Esophagus muscularis mucosa (tissue), 4 donors: ENCODE results near the gene ADK. TPM values are rescaled to one million over a fixed set of nuclear protein-coding genes. Genes with fewer than 3 reads are reported as not detected.
A peak's percentile ranks its signal among the peaks of the same experiment; 100 is the strongest.
"Not testable (repeated sequence)": the region's sequence is repeated elsewhere in the genome, so short reads cannot be mapped to it uniquely, and the experiment has no call there.

Experiments used
- DNase-seq: peaks from one replicate; pipeline ENCODE4 v3.0.0-alpha.2; 2017; ENCODE audit errors: extremely low spot score
- H3K27ac ChIP-seq, 4 donors: fragments of 200-600 bp; sonication (generic); replicated peaks in 1 of 4; 1 replicate in 3 of 4; 2 replicates in 1 of 4; pipeline ENCODE4 v1.5.1; 2016 to 2019; ENCODE audit warnings: mild to moderate bottlenecking in 1 of 4
- H3K27me3 ChIP-seq, 4 donors: fragments of 200-600 bp; sonication (generic); one replicate each; pipeline versions ENCODE4 v1.5.1 to v1.6.0; 2016 to 2019
- H3K36me3 ChIP-seq, 4 donors: fragments of 200-600 bp; sonication (generic); one replicate each; pipeline ENCODE4 v1.5.1; 2016 to 2019
- H3K4me1 ChIP-seq, 4 donors: fragments of 200-600 bp; sonication (generic); one replicate each; pipeline ENCODE4 v1.5.1; 2016 to 2019
- H3K4me3 ChIP-seq, 4 donors: fragments of 200-600 bp; sonication (generic); 1 replicate in 2 of 4; 2 replicates in 2 of 4; pipeline ENCODE4 v1.5.1; 2016 to 2019; ENCODE audit warnings: mild to moderate bottlenecking in 4 of 4, moderate library complexity in 1 of 4
- H3K9me3 ChIP-seq, 4 donors: fragments of 200-600 bp; sonication (generic); 1 replicate in 3 of 4; 2 replicates in 1 of 4; pipeline ENCODE4 v1.5.1; 2016 to 2019
- EP300 ChIP-seq: sonication (generic); formaldehyde crosslinking; IDR thresholded peaks from one replicate; pipeline ENCODE4 v1.6.1; 2017; ENCODE audit warnings: antibody characterized with exemption
- POLR2A ChIP-seq: fragments of 450-650 bp; IDR thresholded peaks from one replicate; pipeline ENCODE4 v1.6.1; 2017; ENCODE audit warnings: antibody characterized with exemption, moderate library complexity, mild to moderate bottlenecking, low read depth
- POLR2AphosphoS5 ChIP-seq, 2 donors: sonication (generic); formaldehyde crosslinking; IDR thresholded peaks; one replicate each; pipeline ENCODE4 v1.6.1; 2017; ENCODE audit warnings: antibody characterized with exemption in 2 of 2
- WGBS: methylation state at CpG from one replicate; pipeline ENCODE4 v1.1.5; 2018; 5-methylcytosine and 5-hydroxymethylcytosine counted together
- intact Hi-C: fragments of 100-400 bp; cut with DNase I; formaldehyde crosslinking; loops from one replicate; pipeline ENCODE4 v1.15.1; 2023
- total RNA-seq, 4 donors: library from RNA; depleted of rRNA; stranded (reverse); fragments of >200 nt; gene quantifications; one replicate each; pipeline versions ENCODE4 v1.1.0 to v1.2.1, GENCODE V29; 2016
- TF ChIP-seq, protein P1 (sequence below), 3 experiments: fragments of 200-600 bp in 2 of 3; fragments of 450-650 bp in 1 of 3; sonication (generic) in 2 of 3; IDR thresholded peaks; one replicate each; pipeline ENCODE4 v1.5.1; 2017 to 2019; ENCODE audit warnings: antibody characterized with exemption in 3 of 3, mild to moderate bottlenecking in 2 of 3, moderate library complexity in 1 of 3

ADK gene
- total RNA-seq, 4 donors from 2014 or later, result 20.2 to 23.3 (median 21.2) TPM

DNA sequence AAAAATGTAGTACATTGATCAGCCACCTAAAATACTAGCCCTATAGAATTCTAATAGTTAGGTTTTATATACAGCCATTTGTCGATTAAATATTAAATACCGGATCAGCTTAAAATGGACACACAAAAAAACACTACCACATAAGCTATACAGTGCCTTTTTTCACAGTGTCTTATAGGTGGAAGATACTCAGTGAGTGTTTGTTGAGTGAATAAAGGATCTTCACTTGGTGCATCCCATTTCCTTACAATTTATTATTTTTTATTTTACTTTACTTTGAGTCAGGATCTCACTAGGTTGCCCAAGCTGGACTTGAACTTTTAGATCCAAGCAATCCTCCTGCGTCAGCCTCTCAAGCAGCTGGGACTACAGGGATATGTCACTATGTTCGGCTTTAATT, 340.0 kb downstream of the ADK start:
- Histone ChIP-seq H3K27me3 (no peaks in the 10 kb centered on the region), H3K4me1 (peaks cover 0 to 9% (median 6%) of the 10 kb centered on the region in 4 donors), H3K9me3 (no peaks in the 10 kb centered on the region), H3K36me3 (no peaks in the 10 kb centered on the region), H3K27ac (no peak overlapping the region), H3K4me3 (no peak overlapping the region)
- 99% methylated on average over 4 of the region's 4 CpGs for whole genome bisulfite sequencing
- intact Hi-C loops, result no loop called here
- no peak for DNase-seq
- TF ChIP-seq, protein P1, sequence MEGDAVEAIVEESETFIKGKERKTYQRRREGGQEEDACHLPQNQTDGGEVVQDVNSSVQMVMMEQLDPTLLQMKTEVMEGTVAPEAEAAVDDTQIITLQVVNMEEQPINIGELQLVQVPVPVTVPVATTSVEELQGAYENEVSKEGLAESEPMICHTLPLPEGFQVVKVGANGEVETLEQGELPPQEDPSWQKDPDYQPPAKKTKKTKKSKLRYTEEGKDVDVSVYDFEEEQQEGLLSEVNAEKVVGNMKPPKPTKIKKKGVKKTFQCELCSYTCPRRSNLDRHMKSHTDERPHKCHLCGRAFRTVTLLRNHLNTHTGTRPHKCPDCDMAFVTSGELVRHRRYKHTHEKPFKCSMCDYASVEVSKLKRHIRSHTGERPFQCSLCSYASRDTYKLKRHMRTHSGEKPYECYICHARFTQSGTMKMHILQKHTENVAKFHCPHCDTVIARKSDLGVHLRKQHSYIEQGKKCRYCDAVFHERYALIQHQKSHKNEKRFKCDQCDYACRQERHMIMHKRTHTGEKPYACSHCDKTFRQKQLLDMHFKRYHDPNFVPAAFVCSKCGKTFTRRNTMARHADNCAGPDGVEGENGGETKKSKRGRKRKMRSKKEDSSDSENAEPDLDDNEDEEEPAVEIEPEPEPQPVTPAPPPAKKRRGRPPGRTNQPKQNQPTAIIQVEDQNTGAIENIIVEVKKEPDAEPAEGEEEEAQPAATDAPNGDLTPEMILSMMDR (IDR thresholded peaks at IDR 0.05), result no peak
- no peak for TF ChIP-seq POLR2AphosphoS5 (IDR thresholded peaks at IDR 0.05)

DNA sequence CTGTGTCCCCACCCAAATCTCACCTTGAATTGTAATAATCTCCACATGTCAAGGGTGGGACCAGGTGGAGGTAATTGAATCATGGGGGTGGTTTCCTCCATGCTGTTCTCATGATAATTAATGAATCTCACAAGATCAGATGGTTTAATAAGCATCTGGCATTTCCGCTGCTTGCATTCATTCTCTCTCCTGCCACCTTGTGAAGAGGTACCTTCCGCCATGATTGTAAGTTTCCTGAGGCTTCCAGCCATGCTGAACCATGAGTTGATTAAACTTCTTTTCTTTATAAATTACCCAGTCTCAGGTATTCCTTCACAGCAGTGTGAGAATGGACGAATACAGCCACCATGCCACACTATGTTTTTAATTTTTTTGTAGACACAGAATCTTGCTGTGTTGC, 345.3 kb downstream of the ADK start:
- H3K36me3 ChIP-seq, H3K9me3 ChIP-seq, H3K27me3 ChIP-seq, DNase-seq, H3K4me3 ChIP-seq, intact Hi-C loops, H3K27ac ChIP-seq: not testable (repeated sequence)
- H3K4me1 ChIP-seq, result peaks cover 6 to 16% (median 12%) of the 10 kb centered on the region in 4 donors
- WGBS, result 94% methylated on average over 3 of the region's 3 CpGs

DNA sequence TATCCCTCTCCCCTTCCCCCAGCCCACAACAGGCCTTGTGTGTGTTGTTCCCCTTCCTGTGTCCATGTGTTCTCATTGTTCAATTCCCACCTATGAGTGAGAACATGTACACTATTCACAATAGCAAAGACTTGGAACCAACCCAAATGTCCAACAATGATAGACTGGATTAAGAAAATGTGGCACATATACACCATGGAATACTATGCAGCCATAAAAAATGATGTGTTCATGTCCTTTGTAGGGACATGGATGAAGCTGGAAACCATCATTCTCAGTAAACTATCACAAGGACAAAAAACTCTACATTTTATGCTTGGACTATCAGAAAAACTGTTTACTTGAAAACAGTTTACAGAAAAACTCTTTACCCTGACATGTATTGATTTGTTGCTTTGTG, 347.6 kb downstream of the ADK start:
- H3K27me3 ChIP-seq, DNase-seq, H3K27ac ChIP-seq, intact Hi-C loops, H3K4me3 ChIP-seq, H3K36me3 ChIP-seq, H3K9me3 ChIP-seq: not testable (repeated sequence)
- peaks cover 7 to 26% (median 14%) of the 10 kb centered on the region in 4 donors for H3K4me1 ChIP-seq

DNA sequence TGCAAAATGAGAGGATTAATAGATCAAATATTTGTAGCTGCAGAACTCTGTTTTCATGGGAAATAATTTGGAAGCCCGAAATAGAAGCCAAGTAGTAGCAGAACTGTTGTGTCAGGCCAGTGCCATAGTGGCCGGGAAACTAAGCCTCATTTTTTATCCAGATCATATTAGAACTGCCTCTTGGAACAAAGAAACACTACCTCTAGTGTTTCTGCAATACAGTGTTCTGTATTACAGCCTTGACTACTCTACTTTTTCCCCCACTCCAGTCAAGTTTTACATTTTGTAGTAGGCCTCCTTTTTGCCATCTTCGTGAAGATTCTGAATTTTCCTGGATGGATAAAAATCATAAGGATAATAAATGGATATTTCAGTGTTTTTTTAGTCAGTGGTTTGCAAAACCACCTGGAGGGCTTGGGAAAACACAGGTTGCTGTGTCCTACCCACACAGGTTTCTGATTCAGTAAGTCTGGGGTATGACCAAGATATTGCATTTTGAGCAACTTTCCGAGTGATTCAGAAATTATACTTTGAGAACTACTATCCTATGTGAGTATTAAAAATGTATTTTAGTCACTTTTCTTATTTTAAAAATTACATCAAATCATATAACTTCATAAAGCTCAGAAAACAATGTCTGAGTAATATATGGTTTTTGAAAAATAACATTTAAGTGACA, 349.1 kb downstream of the ADK start:
- Histone ChIP-seq H3K27me3 (no peaks in the 10 kb centered on the region), H3K27ac (peak overlapping the region in 2 of 4 donors; percentile 1 to 5), H3K9me3 (no peaks in the 10 kb centered on the region), H3K36me3 (no peaks in the 10 kb centered on the region), H3K4me1 (peaks cover 7 to 30% (median 14%) of the 10 kb centered on the region in 4 donors), H3K4me3 (no peak overlapping the region)
- DNase-seq, result no peak
- WGBS, result 82% methylated on average over 4 of the region's 4 CpGs
- intact Hi-C loops, result no loop called here
- TF ChIP-seq POLR2A (no peak), EP300 (no peak), POLR2AphosphoS5 (IDR thresholded peaks at IDR 0.05) (no peak)
- TF ChIP-seq, protein P1 (IDR thresholded peaks at IDR 0.05), result no peak

DNA sequence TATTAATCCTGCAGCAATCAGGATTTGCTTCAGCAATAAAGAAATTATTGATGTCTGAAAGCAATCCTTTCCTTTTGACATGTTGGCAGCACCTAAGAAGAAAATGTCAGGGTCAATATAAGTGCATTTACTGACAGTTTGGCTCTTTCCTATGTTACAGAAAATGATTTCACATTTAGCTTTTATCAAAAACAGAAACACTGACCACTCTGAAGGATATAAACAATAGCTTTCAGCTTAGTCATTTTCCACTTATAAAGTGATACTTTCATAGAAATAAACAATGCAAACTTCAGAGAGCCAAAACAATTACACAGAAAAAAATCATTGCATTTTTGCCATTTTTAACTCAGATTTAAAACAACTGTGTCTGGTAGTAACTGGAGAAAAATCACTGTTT, 349.8 kb downstream of the ADK start:
- no peaks in the 10 kb centered on the region for H3K27me3 ChIP-seq
- peak overlapping the region in 1 of 4 donors; percentile 1 for H3K27ac ChIP-seq
- H3K4me1 ChIP-seq, result peaks cover 7 to 30% (median 14%) of the 10 kb centered on the region in 4 donors
- TF ChIP-seq POLR2A, result no peak
- TF ChIP-seq EP300, result no peak
- TF ChIP-seq POLR2AphosphoS5 (IDR thresholded peaks at IDR 0.05), result no peak
- TF ChIP-seq, protein P1 (IDR thresholded peaks at IDR 0.05), result no peak
- no peak for DNase-seq
- no peak overlapping the region for H3K4me3 ChIP-seq
- H3K9me3 ChIP-seq, result no peaks in the 10 kb centered on the region
- intact Hi-C loops, result no loop called here
- peaks cover 0 to 2% (median 0%) of the 10 kb centered on the region in 4 donors for H3K36me3 ChIP-seq
